GM13976 (cell line): ENCODE results near the gene ZCCHC9.
"Not testable (repeated sequence)": the region's sequence is repeated elsewhere in the genome, so short reads cannot be mapped to it uniquely, and the experiment has no call there.

Experiments used
- DNase-seq: peaks from one replicate; pipeline ENCODE4 v3.0.0; 2012; ENCODE audit warnings: low spot score
- CTCF ChIP-seq: IDR thresholded peaks from 2 replicates; pipeline ENCODE4 v1.5.1; 2012; ENCODE audit warnings: borderline replicate concordance, mild to moderate bottlenecking; ENCODE audit not compliant: insufficient read depth; ENCODE audit errors: extremely low read depth, missing control alignments, control extremely low read depth
- in situ Hi-C: fragments of 300-500 bp; cut with MboI; formaldehyde crosslinking; loops from one replicate; pipeline ENCODE4 v1.12.0; 2022; ENCODE audit warnings: low sequenced_read_pairs, mixed read lengths, inconsistent platforms; ENCODE audit not compliant: unreplicated experiment

The ZCCHC9 gene

GRCh38 chr5:81301271-81302015 is at the start of gene ZCCHC9:
Gene ZCCHC9 (plus strand): TSS chr5:81301587. CDS start chr5:81304758, 3,171 bp downstream.
- TF ChIP-seq CTCF = no peak
- peak; percentile 91 for DNase-seq
- in situ Hi-C loops = no loop called here

- in situ Hi-C loops = no loop called here
- no peak for TF ChIP-seq CTCF
- DNase-seq = no peak
Measured at GRCh38 chr5:81251922-81252321, 49.5 kb upstream of the ZCCHC9 start.

- in situ Hi-C loops = no loop called here
- DNase-seq = no peak
- no peak for TF ChIP-seq CTCF
Measured at GRCh38 chr5:81252904-81253303, 48.5 kb upstream of the ZCCHC9 start.

GRCh38 chr5:81253875-81254274 is 47.5 kb upstream of the ZCCHC9 start:
- TF ChIP-seq CTCF = no peak
- no peak for DNase-seq
- in situ Hi-C loops = no loop called here

- TF ChIP-seq CTCF = no peak
- in situ Hi-C loops = no loop called here
- no peak for DNase-seq
Measured at GRCh38 chr5:81254886-81255559, 46.4 kb upstream of the ZCCHC9 start.

- TF ChIP-seq CTCF = no peak
- in situ Hi-C loops = no loop called here
- DNase-seq = no peak
Measured at GRCh38 chr5:81256766-81257165, 44.6 kb upstream of the ZCCHC9 start.

GRCh38 chr5:81262796-81263195 is 38.6 kb upstream of the ZCCHC9 start:
- in situ Hi-C loops, DNase-seq: not testable (repeated sequence)
